Stimulated activated CD4-positive, alpha-beta T cell treated with anti-CD3 and anti-CD28 coated beads, TNF-alpha, amount 100 ng/mL, for 48 hours (primary cell): Measurements from ENCODE around the gene EFR3B.
A peak's percentile ranks its signal among the peaks of the same experiment; 100 is the strongest.
"Not testable (repeated sequence)": the region's sequence is repeated elsewhere in the genome, so short reads cannot be mapped to it uniquely, and the experiment has no call there.

Experiments used
- DNase-seq, 3 donors: peaks; one replicate each; pipeline ENCODE4 v3.0.0-alpha.2; 2020; ENCODE audit warnings: low read depth in 3 of 3

The EFR3B gene

DNA sequence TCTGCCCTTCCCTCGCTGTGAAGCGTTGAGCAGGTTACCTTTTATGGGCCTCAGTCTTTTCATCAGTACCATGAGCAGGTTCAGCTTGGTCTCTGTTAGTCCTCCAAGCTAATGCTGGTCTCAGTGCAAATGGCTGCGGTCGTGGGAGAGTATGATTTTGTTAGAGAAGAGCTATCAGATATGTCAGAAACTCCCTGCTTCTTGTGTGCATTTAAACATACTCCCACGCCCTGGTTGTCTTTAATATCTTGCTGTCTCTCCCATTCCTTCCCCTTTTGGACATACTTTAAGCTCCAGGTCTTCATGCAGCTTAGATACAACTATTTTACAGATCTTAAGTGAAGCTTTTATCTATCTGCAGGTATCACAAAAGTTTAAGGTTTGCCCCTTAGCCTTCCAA, 62.9 kb downstream of the EFR3B start:
- no peak for DNase-seq

DNA sequence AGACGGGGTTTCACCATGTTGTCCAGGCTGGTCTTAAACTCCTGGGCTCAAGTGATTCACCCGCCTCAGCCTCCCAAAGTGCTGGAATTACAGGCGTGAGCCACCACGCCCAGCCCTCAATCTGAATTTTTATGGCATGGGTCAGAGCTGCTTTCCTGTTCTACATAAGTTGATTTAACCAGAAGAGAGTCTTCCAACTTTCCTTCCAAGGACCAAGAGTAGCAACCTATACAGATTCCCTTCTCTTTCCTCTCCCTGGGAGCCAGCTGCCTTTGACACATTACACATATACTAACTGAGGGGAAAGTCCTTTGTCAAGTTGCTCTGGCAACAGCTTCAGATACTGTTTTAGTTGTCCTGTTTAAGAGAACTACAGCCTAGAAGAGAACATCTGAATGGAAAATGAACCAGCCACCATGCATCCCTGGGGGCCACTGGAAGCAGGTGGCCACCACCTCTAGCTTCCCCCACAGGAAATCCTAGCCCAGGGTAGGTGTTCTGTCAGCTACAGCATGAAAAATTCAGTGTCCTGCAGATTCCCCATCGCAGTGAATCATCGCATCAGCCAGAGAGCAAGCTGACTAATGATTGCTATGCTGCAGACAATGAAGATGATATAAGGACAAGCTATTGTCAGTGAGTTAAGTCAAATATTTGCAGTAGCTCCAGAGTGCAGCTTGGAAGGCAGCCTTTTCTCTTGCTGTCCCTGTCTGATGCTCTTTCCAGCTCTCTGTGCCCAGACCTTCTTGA, 63.6 kb downstream of the EFR3B start:
- no peak for DNase-seq

DNA sequence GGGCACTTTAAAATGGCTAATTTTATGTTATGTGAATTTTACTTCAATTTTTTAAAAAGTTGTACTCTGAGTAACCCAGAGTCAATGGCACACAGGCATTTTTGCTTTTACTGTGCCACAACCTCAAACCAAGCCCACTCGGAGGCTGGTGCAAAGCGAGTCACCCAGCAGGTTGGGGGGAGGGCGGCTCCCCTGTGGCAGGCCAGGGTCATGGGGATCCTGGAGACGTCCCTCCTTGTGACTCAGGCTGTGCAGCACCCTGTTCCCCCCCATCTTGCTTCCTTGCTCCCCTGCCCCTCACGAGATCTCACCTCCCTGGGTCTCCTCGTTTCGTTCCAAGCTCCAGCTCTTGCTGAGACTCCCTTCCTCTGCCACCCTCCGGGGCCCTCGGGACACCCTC, 67.9 kb downstream of the EFR3B start:
- DNase-seq: no peak

DNA sequence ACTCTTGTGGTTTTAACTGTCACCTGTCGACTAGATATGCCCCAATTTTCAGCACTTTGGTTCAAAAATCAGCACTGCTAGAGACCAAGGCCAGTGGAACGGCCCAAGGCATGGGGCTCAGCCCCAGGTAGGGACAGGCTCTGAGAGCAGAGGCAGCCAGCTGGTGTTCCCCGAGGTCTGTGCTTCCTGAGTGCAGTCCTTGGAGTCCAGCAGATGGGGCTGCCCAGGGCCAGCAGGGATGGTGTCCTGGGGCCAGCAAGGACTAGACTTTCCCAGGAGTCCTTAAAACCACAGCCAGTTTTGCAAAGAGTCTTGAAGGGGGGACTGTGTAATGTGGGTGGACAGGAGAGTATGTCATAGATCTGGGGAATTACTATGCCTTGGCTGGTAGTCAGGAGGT, 70.2 kb downstream of the EFR3B start:
- no peak for DNase-seq

DNA sequence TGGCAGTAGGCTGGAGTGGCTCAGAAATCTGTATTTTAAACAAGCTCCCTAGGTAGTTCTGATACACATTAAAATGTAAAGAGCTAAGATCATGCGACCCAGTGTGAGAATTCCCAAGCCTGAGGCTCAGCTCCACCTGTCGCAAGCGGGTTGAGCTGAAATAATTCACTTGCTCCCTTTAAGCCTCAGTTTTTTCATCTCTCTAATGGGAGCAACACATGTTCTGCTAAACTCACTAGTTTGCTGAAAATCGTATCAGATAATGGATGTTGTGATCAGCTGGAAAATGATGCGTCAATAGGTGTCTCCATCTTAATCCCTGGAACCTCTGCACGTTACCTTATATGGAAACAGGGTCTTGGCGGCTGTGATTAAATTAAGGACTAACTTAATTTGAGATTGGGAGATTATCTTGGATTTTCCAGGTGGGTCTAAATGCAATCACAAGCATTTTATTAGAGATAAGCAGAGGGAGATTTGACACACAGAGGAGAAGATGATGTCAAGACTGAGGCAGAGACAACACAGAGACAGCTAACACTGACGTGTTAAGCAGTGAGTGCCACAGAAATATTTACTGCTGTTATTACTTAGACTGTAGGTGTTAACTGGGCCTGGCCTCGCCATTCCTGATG, 73.5 kb downstream of the EFR3B start:
- no peak for DNase-seq

DNA sequence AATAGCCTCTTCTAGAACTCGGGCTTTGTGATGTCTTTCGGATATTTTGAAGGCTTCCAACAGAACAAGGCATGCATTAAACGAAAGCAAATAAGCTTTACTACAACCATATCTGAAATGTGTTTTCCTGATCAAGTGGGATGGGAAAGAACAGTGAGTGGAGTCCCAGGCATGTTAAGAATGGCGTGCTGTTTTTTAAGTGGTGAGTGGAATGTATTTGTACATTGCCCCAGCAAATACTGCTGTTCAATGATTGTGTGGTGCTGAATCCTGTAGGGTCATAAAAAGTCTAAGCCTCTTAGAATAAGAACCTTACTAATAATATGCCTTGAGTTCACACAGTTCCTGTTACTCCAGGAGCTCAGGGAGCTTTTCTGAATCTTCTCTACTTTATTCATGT, 74.0 kb downstream of the EFR3B start:
- DNase-seq: no peak

DNA sequence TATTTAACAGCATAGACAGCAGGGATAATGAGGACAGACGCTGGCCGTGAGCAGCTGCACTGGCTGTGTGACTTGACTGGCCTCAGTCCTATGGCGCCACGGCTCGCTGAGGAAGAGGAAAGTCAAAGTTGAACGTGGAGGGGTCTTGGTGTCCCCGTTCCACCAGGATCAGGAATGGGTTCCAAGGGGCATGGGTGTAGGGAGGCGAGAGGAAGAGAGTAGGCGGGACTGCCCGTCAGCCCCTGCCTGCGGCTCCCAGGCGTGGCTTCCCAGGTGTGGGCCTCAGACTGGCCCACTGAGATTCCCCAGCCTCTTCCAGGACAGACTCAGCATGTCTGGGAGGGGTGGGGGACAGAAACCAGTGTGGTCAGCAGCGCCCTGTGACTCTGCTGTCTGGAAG, 75.1 kb downstream of the EFR3B start:
- no peak for DNase-seq

DNA sequence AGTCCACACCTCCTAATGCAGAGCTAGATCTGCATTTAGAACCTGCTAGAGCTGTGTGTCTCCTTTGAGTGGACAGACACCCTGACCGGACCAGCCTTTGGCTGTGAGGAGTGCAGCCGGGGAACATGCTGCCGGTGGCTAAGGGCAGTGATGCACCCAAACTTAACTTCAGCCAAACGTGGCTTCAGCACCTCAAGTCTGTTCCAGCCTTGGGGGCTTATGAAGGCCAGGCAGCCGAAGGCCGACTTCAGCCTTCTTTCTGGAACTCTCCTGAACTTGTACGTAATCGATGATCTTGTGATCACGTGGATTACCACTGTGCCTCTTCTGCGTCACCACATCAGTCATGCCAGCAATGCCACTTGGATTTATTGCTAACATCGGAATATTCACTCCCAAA, 77.4 kb downstream of the EFR3B start:
- no peak for DNase-seq

DNA sequence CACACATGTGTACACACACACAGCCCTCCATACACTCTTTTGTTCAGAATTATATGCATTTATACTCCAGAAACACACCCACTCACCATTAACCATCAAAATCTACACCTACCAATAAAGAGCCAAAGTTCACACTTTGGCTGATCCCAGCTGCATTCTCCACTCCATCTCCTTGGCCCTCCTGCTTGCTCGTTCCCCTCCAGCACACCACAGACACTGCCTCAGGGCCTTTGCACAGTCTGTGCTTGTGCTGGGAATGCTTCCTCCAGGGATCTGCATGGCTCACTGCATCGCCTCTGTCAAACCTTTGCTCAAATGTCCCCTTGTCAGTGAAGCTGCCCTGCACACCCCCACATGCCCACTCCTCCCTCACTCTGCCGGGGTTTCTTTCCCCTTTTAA, 80.5 kb downstream of the EFR3B start:
- DNase-seq: no peak

DNA sequence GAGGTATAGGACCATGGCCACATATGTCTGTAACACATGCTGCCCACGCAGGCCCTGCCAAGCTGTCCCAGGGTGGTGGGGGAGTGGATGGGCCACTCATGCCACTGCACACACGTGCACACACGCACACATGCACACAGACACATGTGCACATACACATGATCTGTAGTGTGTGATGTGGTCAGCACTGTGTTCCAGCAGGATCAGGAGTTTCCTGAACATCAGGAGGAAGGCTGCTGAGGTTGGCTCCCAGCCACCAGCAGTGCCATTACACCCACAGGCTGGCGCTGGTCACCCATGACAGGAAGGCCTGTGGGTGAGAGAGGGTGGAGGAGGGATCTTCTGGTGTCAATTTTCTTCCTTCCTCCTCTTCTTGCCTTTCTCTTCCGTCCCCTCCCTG, 81.8 kb downstream of the EFR3B start:
- DNase-seq: no peak

DNA sequence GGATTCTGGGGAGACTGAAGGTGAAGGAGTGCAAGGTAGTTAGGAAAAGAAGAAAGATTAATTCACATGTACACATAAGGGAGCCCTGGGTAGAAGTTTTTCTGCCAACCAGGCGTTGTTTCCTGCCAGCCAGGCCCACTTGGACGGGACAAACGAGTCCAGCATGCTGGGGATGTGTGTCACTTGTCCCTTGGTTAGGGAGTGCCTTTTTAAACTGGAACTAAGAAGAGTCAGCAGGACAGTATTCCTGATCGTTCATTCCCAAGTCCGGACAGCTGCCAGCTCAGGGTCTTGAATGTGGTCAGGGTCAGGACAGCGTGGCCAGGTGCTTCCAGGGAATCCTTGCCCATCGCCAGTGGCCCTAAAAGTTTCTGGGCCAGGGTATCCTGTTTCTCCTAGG, 83.3 kb downstream of the EFR3B start:
- DNase-seq: no peak

DNA sequence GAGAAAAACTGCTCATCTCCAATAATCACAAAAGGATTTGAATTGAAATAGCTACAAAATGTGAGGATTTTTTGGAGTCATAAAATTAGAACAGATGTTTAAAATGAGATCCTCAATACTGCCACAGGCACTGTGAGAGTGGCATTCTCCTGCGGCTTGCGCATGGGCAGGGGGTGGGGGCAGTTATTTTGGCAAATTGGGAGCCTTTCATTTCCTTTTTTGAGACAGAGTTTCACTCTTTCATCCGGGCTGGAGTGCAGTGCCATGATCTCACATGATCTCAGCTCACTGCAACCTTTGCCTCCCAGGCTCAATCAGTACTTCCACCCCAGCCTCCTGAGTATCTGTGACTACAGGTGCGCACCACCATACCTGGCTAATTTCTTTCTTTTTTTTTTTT, 84.1 kb downstream of the EFR3B start:
- DNase-seq: no peak

DNA sequence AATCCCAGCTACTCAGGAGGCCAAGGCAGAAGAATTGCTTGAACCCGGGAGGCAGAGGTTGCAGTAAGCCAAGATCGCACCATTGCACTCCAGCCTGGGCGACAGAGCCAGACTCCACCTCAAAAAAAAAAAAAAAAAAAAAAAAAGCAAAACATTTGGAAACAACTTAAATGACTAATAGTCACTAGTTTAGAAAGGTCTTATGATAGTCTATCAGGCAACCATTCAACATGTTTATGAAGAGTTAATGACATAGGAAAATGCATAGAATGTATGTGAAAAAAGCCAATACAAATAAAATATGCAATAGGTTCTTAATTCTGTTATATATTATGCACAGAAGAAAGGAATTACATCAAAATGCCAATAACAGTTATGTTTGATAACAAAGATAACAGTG, 85.2 kb downstream of the EFR3B start:
- DNase-seq: not testable (repeated sequence)

DNA sequence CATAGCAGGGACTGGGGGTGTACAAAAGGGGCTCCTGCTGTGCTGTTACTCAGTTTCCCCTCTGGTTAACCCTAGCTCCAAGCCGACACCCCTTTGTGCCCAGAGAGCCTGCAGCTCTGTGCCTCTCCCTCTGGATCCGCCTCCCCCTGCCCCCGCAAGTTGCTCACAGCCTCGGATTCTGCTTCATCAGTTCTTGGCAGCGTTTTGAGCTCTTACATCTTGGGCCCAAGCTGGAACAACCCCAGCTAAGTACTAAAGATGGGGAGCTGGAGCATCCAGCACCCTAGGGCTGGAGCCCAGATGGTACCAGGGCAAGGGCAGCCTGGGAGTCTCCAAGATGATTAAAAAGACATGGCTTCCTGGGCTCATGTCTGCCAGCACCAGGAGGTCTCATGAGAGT, 85.8 kb downstream of the EFR3B start:
- DNase-seq: no peak

DNA sequence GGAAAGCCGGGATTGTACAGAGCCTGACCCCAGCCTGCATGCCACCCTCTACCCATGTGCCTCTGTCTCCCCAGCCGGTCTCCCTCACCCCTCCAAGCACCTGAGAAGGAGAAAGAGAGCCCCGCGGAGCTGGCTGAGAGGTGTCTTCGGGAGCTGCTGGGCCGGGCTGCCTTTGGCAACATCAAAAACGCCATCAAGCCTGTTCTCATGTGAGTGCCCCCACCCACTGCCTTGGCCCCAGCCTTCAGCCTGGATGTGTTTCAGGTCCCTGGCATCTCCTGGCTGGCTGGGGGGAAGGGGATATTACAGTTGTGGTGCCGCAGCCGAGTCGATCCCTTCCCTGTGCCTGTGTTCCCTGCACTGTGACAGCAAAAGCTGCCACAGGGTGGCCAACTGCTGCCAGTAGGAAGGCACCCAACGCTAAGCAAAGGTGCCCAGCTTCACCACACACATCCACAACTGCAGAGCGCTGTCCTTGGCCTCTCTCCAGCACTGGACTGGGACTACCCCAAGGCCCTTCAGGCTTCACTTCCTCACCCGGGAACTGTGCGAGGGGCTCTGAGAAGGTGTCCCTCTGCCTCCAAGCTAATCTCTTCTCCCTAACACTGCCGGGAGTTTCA, 88.1 kb downstream of the EFR3B start:
- DNase-seq: no peak

DNA sequence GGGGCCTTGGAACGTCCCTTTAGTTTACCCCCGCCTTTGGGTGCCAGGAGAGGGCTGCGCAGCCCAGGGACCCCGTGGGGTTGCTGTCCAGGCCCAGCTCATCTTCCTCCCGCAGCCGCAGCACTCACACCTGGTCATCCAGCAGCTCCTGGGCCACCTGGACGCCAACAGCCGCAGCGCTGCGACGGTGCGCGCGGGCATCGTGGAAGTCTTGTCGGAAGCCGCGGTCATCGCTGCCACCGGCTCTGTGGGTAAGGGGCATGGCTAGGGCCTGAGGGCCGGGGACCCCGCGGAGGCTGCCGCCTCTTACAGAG, 89.3 kb downstream of the EFR3B start:
- DNase-seq: no peak

DNA sequence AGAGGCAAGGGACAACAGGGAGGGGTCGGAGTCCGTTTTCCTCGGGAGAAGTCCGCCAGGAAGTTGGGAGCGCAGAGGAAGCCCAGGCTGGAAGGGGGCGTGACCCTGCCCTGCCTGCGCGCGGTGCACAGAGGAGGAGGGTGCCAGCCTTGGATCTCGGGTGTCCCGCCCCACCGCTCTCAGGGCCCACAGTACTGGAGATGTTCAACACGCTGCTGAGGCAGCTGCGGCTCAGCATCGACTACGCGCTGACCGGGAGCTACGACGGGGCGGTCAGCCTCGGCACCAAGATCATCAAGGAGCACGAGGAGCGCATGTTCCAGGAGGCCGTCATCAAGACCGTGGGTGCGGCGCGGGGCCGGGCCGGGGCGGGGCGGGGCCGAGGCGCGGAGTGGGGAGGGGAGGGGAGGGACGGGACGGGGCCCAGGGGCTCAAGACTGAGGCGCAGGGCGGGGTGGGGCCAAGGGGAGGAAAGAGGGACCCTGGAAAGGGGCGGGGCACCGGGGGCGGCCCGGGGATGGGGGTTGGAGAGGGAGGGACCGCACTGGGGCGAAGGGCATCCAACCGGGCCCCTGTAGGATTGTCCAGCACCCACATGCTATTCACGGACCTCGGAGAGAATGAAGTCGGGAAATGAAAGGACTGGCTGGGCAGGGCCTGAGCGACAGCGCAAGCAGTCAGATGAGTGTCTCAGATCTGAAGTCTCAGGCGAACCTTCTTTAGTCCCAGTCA, 89.9 kb downstream of the EFR3B start:
- peak in 1 of 3 donors; percentile 12 for DNase-seq

DNA sequence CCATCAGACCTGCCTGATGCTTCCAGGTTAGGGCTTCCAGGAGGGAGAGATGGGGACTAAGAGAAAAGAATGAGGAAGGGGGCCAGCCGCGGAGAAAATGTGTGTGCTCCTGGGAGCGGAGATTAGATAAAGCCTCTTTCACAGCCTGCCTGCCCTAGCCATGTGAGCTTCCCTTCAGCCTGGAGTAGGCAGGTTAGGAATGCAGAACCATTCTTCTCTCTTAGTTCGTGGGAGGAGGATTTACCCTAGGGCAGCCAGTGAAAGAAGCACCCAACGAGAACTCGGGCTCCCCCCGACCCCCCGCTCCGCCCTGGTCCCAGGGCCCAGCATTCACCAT, 90.4 kb downstream of the EFR3B start:
- DNase-seq: no peak

DNA sequence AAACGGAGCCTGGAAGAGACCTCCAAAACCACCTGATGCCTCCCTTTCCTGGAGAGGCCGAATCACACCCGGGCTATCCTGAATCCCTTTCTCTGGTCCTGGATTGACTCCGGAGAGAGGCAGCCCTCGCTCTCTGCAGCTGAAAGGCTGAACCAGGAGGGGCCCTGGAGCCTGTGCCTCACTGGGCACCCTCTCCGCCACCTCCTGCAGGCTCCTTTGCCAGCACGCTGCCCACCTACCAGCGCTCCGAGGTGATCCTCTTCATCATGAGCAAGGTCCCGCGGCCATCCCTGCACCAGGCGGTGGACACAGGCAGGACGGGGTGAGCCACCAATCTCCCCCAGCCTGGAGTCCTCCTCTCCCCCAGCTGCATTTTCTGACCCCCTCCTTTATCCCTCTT, 90.8 kb downstream of the EFR3B start:
- no peak for DNase-seq

DNA sequence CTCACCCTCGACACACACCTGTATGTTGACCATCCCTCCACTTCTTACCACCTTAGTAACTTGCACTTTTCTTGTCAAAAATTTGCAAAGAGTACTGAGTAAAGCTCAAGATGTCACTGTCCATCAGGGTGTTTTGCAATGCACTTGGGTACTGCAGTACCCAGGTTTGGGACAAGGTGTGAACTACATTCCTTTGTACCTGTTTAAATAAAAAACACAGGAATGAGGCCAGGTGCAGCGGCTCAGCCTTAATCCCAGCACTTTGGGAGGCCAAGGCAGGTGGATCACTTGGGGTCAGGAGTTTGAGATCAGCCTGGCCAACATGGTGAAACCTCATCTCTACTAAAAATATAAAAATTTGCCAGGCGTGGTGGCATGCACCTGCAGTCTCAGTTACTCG, 98.7 kb downstream of the EFR3B start:
- not testable (repeated sequence) for DNase-seq

DNA sequence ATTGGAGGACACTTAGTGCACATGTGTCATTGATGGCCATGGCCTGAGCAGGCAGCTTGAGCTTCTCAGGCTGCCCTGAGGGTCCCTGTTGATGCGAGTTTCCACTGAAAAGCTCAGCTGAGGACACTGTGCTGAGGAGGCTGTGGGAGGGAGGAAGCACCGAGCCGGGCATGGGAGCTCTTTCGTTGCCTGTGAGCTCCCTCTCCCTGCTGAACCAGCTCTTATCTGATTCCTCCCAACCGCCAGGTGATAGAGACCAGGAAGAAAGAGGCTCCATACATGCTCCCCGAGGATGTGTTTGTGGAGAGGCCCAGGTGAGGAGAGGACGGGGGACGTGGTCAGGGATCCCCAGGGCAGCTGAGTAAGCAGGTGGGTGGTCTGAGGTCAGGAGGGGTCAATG, 99.2 kb downstream of the EFR3B start:
- DNase-seq: no peak

DNA sequence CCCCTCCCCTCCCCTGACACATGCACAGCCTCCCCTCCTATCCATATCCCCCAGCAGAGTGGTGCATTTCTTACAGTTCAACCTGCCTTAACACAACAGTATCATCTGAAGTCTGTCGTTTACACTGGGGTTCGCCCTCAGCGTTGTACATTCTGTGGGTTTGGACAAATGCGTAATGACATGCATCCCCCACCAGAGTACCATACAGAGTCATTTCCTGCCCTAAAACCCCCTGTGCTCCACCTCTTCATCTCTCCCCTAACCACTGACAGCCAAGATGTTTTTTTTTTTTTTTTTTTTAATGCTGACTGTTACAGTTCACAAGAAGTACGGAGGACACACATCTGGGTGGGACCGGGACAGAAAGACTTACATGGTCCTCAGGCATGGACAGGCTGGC, 103.9 kb downstream of the EFR3B start:
- no peak for DNase-seq

DNA sequence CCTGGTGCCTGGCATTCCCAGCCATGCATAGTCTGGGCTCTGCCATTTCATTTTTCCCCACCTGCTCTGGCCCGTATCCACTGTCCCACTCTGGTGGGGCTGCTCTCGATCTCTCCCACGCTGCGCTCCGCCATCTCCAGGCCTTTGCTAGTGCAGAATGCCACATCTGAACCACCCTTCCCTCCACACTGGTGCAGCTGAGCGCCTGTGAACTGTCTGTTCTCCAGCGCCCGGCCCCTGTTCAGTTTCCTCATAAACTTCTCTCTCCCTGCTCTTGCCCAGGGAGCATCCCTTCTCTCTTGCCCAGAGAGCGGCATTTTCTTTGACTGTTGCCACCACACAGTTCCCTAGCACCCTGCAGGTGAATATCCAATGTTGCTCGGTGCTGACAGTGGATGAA, 105.0 kb downstream of the EFR3B start:
- DNase-seq: no peak
